Measurements from ENCODE around the gene ANAPC5. TPM values are rescaled to one million over a fixed set of nuclear protein-coding genes. Genes with fewer than 3 reads are reported as not detected.

Gene ANAPC5
- total RNA-seq, 1 donor from 2014 or later = 85.8 TPM

GRCh38 chr12:121399391-121400331 lies 47.5 kb upstream of the ANAPC5 start, which contains the start of gene RNF34:
Gene RNF34, plus strand, starts transcription at chr12:121400118. Its CDS starts 95 bp downstream, at chr12:121400213.
- H3K36me3 Mint-ChIP-seq (ENCODE audit: low read depth, unreplicated experiment) = no peaks in the 10 kb centered on the region

DNA sequence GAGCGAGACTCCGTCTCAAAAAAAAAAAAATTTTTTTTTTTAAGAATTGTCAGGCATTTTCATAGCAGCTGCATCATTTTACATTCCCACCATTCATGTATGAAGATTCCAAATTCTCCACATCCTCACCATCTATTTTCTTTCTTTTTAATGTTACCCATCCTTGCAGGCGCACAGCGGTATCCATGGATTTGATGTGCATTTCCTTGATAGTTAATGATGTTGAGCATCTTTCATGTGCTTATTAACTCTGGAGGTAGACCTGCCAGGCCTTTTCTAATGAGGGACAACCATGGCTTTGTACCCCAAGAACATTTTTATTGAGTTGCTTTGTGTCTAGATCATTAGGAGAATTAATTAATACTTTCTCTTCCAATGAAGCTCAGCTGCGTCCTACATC lies 46.1 kb upstream of the ANAPC5 start:
- no peak overlapping the region for H3K27ac ChIP-seq (ENCODE audit: low read depth, low read length)
- Mint-ChIP-seq H3K4me3 (ENCODE audit: unreplicated experiment) (peak overlapping the region; percentile 91), H3K27ac (ENCODE audit: unreplicated experiment) (no peak overlapping the region), H3K27me3 (ENCODE audit: low read depth, unreplicated experiment) (no peaks in the 10 kb centered on the region), H3K9me3 (ENCODE audit: unreplicated experiment) (no peaks in the 10 kb centered on the region), H3K36me3 (ENCODE audit: low read depth, unreplicated experiment) (no peaks in the 10 kb centered on the region), H3K4me1 (ENCODE audit: low read depth, unreplicated experiment) (peaks cover 12% of the 10 kb centered on the region)
- peaks cover 12% of the 10 kb centered on the region for H4K20me1 ChIP-seq (ENCODE audit: insufficient read depth, low read length)
- DNase-seq (ENCODE audit: low read depth) = no peak
- H3K9ac ChIP-seq (ENCODE audit: low read length) = no peak overlapping the region
- peaks cover 33% of the 10 kb centered on the region for H3K79me2 ChIP-seq (ENCODE audit: insufficient read depth, low read length)
- no peak overlapping the region for H3K4me3 ChIP-seq (ENCODE audit: insufficient read depth, low read depth, low read length)
- H3K9me3 ChIP-seq (ENCODE audit: insufficient read depth, low read depth, low read length) = no peaks in the 10 kb centered on the region
- no peak overlapping the region for H2AFZ ChIP-seq (ENCODE audit: low read depth, low read length)
- FAIRE-seq = no peak
- peak overlapping the region; percentile 94 for H3K4me2 ChIP-seq (ENCODE audit: low read length)
- no peaks in the 10 kb centered on the region for H3K36me3 ChIP-seq (ENCODE audit: insufficient read depth, low read length)
- H3K4me1 ChIP-seq (ENCODE audit: insufficient read depth, low read length) = peaks cover 9% of the 10 kb centered on the region
- TF ChIP-seq CTCF (IDR thresholded peaks at IDR 0.05; ENCODE audit: insufficient read depth, low read depth, low read length) (no peak), EZH2 (IDR thresholded peaks at IDR 0.05; ENCODE audit: insufficient read depth, low read length) (no peak)
- H3K27me3 ChIP-seq (ENCODE audit: insufficient read depth, low read length) = no peaks in the 10 kb centered on the region

More at GRCh38 chr12:121399391-121400331, 47.5 kb upstream of the ANAPC5 start, which contains the start of gene RNF34:
- Histone ChIP-seq H3K4me1 (ENCODE audit: insufficient read depth, low read length) (peaks cover 9% of the 10 kb centered on the region), H3K9ac (ENCODE audit: low read length) (peak within 1 kb of the TSS; percentile 91), H3K27ac (ENCODE audit: low read depth, low read length) (peak within 1 kb of the TSS; percentile 78), H3K4me2 (ENCODE audit: low read length) (peak within 1 kb of the TSS; percentile 94), H4K20me1 (ENCODE audit: insufficient read depth, low read length) (peaks cover 16% of the 10 kb centered on the region), H3K36me3 (ENCODE audit: insufficient read depth, low read length) (peaks cover 7% of the 10 kb centered on the region), H2AFZ (ENCODE audit: low read depth, low read length) (peak within 1 kb of the TSS; percentile 87), H3K9me3 (ENCODE audit: insufficient read depth, low read depth, low read length) (no peaks in the 10 kb centered on the region), H3K79me2 (ENCODE audit: insufficient read depth, low read length) (peaks cover 45% of the 10 kb centered on the region), H3K4me3 (ENCODE audit: insufficient read depth, low read depth, low read length) (peak within 1 kb of the TSS; percentile 92), H3K27me3 (ENCODE audit: insufficient read depth, low read length) (no peaks in the 10 kb centered on the region)
- Mint-ChIP-seq H3K9me3 (ENCODE audit: unreplicated experiment) (no peaks in the 10 kb centered on the region), H3K27me3 (ENCODE audit: low read depth, unreplicated experiment) (no peaks in the 10 kb centered on the region), H3K4me3 (ENCODE audit: unreplicated experiment) (peak within 1 kb of the TSS; percentile 91), H3K4me1 (ENCODE audit: low read depth, unreplicated experiment) (peaks cover 12% of the 10 kb centered on the region), H3K27ac (ENCODE audit: unreplicated experiment) (peak within 1 kb of the TSS; percentile 96)
- DNase-seq (ENCODE audit: low read depth) (peak; percentile 94), FAIRE-seq (no peak)
- no peak for TF ChIP-seq EZH2 (IDR thresholded peaks at IDR 0.05; ENCODE audit: insufficient read depth, low read length)
- no peak for TF ChIP-seq CTCF (IDR thresholded peaks at IDR 0.05; ENCODE audit: insufficient read depth, low read depth, low read length)
